K562 (cell line): ENCODE results near the gene RSPRY1. TPM values are rescaled to one million over a fixed set of nuclear protein-coding genes. Genes with fewer than 3 reads are reported as not detected.

ENCODE experiments used
- BACH1 ChIP-seq: fragments of 200-800 bp; sonication (Bioruptor generic); IDR thresholded peaks from 2 replicates; pipeline ENCODE4 v1.6.1; 2016; ENCODE audit warnings: missing genetic modification characterization, missing compliant biosample characterization
- ERF ChIP-seq: fragments of 450-650 bp; formaldehyde crosslinking; IDR thresholded peaks from 2 replicates; pipeline ENCODE4 v1.4.0; 2020; ENCODE audit warnings: mild to moderate bottlenecking, mixed read lengths
- FOXK2 ChIP-seq, 2 experiments: fragments of 450-650 bp; IDR thresholded peaks in 1 of 2; conservative IDR thresholded peaks in 1 of 2; 2 replicates each; pipeline ENCODE4 v1.6.1; 2016; ENCODE audit warnings: low read depth in 2 of 2, mild to moderate bottlenecking in 1 of 2
- GABPB1 ChIP-seq: sonication (generic); formaldehyde crosslinking; IDR thresholded peaks from 2 replicates; pipeline ENCODE4 v1.8.0; 2022; ENCODE audit warnings: mild to moderate bottlenecking, missing genetic modification reagents
- LARP7 ChIP-seq: fragments of 450-650 bp; IDR thresholded peaks from 2 replicates; pipeline ENCODE4 v1.6.1; 2016
- MYBL2 ChIP-seq, 2 experiments: fragments of 450-650 bp in 1 of 2; sonication (generic) in 1 of 2; formaldehyde crosslinking in 1 of 2; IDR thresholded peaks; 2 replicates each; pipeline versions ENCODE4 v1.6.1 to v1.8.1; 2017 to 2022; ENCODE audit warnings: borderline replicate concordance in 1 of 2, inconsistent platforms in 1 of 2, low read depth in 1 of 2, mild to moderate bottlenecking in 1 of 2, missing genetic modification reagents in 1 of 2, moderate library complexity in 1 of 2
- NELFE ChIP-seq: IDR thresholded peaks from 2 replicates; pipeline ENCODE4 v1.6.1; 2011; ENCODE audit warnings: mild to moderate bottlenecking; ENCODE audit not compliant: insufficient read depth, insufficient read length
- NR4A1 ChIP-seq, 2 experiments: fragments of 250-450 bp in 1 of 2; fragments of 450-650 bp in 1 of 2; sonication (Bioruptor Pico) in 1 of 2; IDR thresholded peaks; 2 replicates each; pipeline versions ENCODE4 v1.4.0 to v1.6.1; 2016 to 2020; ENCODE audit warnings: mild to moderate bottlenecking in 2 of 2, missing compliant biosample characterization in 1 of 2, missing genetic modification characterization in 1 of 2, moderate library complexity in 1 of 2
- PPARD ChIP-seq: fragments of 250-450 bp; sonication (Bioruptor Pico); IDR thresholded peaks from 2 replicates; pipeline ENCODE4 v1.8.0; 2022; ENCODE audit warnings: inconsistent platforms, mild to moderate bottlenecking, moderate library complexity
- RB1 ChIP-seq: fragments of 450-650 bp; IDR thresholded peaks from 2 replicates; pipeline ENCODE4 v1.6.1; 2017; ENCODE audit warnings: low read depth, mild to moderate bottlenecking
- RBBP5 ChIP-seq: fragments of 200-600 bp; sonication (generic); IDR thresholded peaks from 2 replicates; pipeline ENCODE4 v1.6.1; 2012; ENCODE audit warnings: borderline replicate concordance, mild to moderate bottlenecking, low read length, control low read depth, inconsistent platforms; ENCODE audit not compliant: insufficient read depth, poor library complexity, severe bottlenecking
- XRCC5 ChIP-seq: fragments of 200-400 bp; formaldehyde crosslinking; IDR thresholded peaks from 2 replicates; pipeline ENCODE4 v1.6.1; 2017; ENCODE audit warnings: low read depth, mild to moderate bottlenecking, low read length
- ZNF124 ChIP-seq: sonication (generic); formaldehyde crosslinking; IDR thresholded peaks from 2 replicates; pipeline ENCODE4 v1.8.1; 2022; ENCODE audit warnings: missing genetic modification reagents
- ZNF431 ChIP-seq: sonication (generic); formaldehyde crosslinking; IDR thresholded peaks from 2 replicates; pipeline ENCODE4 v1.8.0; 2022; ENCODE audit warnings: mild to moderate bottlenecking, missing genetic modification reagents
- ZNF436 ChIP-seq: fragments of 250-450, 450-650 bp; sonication (Bioruptor Pico); formaldehyde crosslinking; IDR thresholded peaks from 2 replicates; pipeline ENCODE4 v1.7.0; 2020; ENCODE audit warnings: mild to moderate bottlenecking
- polyA plus RNA-seq, 8 experiments: library from polyadenylated mRNA; depleted of rRNA in 4 of 8; stranded (reverse) in 5 of 8; unstranded in 3 of 8; fragments of >200 nt; fragmentation: Nextera tagmentation in 2 of 8; fragmentation: Illumina TruSeq in 1 of 8; extraction: Ambion mirVana in 2 of 8; extraction: Trizol in 1 of 8; gene quantifications; 2 replicates each; pipeline versions ENCODE4 v1.2.1 to v1.2.3, GENCODE V29; 2011 to 2014; ENCODE audit warnings: inconsistent platforms in 1 of 8, missing spikeins in 1 of 8
- total RNA-seq, 7 experiments: library from RNA; depleted of rRNA in 6 of 7; stranded (reverse); fragments of >200 nt in 6 of 7; fragmentation: Illumina TruSeq in 2 of 7; extraction: Trizol in 2 of 7; gene quantifications; 2 replicates each; pipeline versions ENCODE4 v1.2.1 to v1.2.3, GENCODE V29; 2011 to 2021; ENCODE audit warnings: low replicate concordance in 1 of 7
- TF ChIP-seq, protein P1 (sequence below): sonication (generic); formaldehyde crosslinking; IDR thresholded peaks from 2 replicates; pipeline ENCODE4 v1.8.0; 2023; ENCODE audit warnings: mild to moderate bottlenecking, missing genetic modification reagents
- TF ChIP-seq, protein P2 (sequence below): sonication (generic); formaldehyde crosslinking; IDR thresholded peaks from 2 replicates; pipeline ENCODE4 v1.8.0; 2023; ENCODE audit warnings: missing genetic modification reagents, mild to moderate bottlenecking, borderline replicate concordance

RSPRY1 gene
- total and polyA plus RNA-seq, 9 of the 15 experiments (the other 6 are each of a cell fraction or from before 2014, with no cell fraction given): 10.2 to 27.8 (median 20.8) TPM

DNA sequence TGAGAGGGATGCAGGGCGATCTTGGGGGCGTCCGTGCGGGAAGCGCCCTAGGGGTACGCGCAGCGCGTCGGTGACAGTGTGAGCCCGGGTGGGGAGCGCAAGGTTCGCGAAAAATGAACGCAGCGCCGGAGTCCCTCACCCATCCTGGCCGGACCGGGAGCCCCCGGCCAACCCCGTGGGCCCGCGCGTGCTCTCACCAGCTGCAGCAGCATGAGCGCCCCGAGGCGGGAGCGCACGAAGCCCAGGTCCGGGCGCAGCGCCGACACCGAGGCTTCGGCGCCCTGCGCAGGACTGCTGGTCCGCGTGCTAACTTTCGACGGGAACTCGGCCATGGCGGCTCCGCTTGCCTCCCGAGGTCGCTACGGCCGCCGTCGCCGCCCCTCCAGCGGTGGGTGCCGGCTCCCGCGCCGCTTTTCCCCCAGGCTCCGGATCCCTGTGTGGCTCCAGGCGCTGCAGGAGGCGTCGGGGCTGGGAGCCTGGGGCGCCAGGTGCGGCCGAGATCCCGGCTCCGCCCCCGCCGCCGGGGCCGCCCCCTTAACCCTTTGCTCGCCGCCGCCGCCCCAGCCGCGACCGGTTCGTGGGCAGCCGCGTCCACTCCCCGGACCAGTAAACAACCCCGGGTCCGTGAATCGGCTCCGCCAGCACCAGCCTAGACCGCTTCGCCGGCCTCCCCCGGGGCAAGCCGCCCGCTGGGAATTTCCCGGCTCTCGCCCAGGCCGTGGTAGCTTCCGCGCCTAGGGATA, 98.3 kb downstream of the RSPRY1 start, which contains the start of gene PLLP (continued):
- TF ChIP-seq ZNF436 (CRISPR knock-in tag): no peak
- TF ChIP-seq, protein P1, sequence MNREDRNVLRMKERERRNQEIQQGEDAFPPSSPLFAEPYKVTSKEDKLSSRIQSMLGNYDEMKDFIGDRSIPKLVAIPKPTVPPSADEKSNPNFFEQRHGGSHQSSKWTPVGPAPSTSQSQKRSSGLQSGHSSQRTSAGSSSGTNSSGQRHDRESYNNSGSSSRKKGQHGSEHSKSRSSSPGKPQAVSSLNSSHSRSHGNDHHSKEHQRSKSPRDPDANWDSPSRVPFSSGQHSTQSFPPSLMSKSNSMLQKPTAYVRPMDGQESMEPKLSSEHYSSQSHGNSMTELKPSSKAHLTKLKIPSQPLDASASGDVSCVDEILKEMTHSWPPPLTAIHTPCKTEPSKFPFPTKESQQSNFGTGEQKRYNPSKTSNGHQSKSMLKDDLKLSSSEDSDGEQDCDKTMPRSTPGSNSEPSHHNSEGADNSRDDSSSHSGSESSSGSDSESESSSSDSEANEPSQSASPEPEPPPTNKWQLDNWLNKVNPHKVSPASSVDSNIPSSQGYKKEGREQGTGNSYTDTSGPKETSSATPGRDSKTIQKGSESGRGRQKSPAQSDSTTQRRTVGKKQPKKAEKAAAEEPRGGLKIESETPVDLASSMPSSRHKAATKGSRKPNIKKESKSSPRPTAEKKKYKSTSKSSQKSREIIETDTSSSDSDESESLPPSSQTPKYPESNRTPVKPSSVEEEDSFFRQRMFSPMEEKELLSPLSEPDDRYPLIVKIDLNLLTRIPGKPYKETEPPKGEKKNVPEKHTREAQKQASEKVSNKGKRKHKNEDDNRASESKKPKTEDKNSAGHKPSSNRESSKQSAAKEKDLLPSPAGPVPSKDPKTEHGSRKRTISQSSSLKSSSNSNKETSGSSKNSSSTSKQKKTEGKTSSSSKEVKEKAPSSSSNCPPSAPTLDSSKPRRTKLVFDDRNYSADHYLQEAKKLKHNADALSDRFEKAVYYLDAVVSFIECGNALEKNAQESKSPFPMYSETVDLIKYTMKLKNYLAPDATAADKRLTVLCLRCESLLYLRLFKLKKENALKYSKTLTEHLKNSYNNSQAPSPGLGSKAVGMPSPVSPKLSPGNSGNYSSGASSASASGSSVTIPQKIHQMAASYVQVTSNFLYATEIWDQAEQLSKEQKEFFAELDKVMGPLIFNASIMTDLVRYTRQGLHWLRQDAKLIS: no peak
- TF ChIP-seq FOXK2 (conservative IDR thresholded peaks at IDR 0.05 in 1 of 2, IDR thresholded peaks at IDR 0.05 in 1 of 2; ENCODE audit: low read depth in 2 of 2): peak in 1 of 2 experiments; percentile 38; a peak in 1 of 4 replicates
- peak; percentile 79; the same call in 1 of the 2 replicates for TF ChIP-seq RB1
- peak; percentile 89; the same call in 1 of the 2 replicates for TF ChIP-seq ZNF124 (CRISPR knock-in tag)
- TF ChIP-seq MYBL2 (IDR thresholded peaks at IDR 0.05; ENCODE audit: low read depth): no peak
- 0 out of 2 replicates have a peak, but pooled peaks have one; percentile 71 for TF ChIP-seq MYBL2 (CRISPR knock-in tag; IDR thresholded peaks at IDR 0.05; ENCODE audit: borderline replicate concordance)
- TF ChIP-seq LARP7: no peak
- no peak for TF ChIP-seq NELFE
- TF ChIP-seq ZNF431: peak; percentile 90
- peak; percentile 68; the same call in 1 of the 2 replicates for TF ChIP-seq XRCC5
- TF ChIP-seq BACH1 (tag): no peak
- peak; percentile 63 for TF ChIP-seq RBBP5
- no peak for TF ChIP-seq NR4A1 (CRISPR knock-in tag; IDR thresholded peaks at IDR 0.05)
- peak; percentile 81 for TF ChIP-seq NR4A1 (tag; IDR thresholded peaks at IDR 0.05)
- TF ChIP-seq PPARD (CRISPR knock-in tag): no peak
- peak; percentile 60; the same call in 1 of the 2 replicates for TF ChIP-seq GABPB1 (CRISPR knock-in tag)
- TF ChIP-seq ERF (CRISPR knock-in tag): no peak
- TF ChIP-seq, protein P2, sequence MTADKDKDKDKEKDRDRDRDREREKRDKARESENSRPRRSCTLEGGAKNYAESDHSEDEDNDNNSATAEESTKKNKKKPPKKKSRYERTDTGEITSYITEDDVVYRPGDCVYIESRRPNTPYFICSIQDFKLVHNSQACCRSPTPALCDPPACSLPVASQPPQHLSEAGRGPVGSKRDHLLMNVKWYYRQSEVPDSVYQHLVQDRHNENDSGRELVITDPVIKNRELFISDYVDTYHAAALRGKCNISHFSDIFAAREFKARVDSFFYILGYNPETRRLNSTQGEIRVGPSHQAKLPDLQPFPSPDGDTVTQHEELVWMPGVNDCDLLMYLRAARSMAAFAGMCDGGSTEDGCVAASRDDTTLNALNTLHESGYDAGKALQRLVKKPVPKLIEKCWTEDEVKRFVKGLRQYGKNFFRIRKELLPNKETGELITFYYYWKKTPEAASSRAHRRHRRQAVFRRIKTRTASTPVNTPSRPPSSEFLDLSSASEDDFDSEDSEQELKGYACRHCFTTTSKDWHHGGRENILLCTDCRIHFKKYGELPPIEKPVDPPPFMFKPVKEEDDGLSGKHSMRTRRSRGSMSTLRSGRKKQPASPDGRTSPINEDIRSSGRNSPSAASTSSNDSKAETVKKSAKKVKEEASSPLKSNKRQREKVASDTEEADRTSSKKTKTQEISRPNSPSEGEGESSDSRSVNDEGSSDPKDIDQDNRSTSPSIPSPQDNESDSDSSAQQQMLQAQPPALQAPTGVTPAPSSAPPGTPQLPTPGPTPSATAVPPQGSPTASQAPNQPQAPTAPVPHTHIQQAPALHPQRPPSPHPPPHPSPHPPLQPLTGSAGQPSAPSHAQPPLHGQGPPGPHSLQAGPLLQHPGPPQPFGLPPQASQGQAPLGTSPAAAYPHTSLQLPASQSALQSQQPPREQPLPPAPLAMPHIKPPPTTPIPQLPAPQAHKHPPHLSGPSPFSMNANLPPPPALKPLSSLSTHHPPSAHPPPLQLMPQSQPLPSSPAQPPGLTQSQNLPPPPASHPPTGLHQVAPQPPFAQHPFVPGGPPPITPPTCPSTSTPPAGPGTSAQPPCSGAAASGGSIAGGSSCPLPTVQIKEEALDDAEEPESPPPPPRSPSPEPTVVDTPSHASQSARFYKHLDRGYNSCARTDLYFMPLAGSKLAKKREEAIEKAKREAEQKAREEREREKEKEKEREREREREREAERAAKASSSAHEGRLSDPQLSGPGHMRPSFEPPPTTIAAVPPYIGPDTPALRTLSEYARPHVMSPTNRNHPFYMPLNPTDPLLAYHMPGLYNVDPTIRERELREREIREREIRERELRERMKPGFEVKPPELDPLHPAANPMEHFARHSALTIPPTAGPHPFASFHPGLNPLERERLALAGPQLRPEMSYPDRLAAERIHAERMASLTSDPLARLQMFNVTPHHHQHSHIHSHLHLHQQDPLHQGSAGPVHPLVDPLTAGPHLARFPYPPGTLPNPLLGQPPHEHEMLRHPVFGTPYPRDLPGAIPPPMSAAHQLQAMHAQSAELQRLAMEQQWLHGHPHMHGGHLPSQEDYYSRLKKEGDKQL (CRISPR knock-in tag): no peak; the same call in 1 of the 2 replicates
